ENCODE measurements around the gene ITGB2.

GRCh38 chr21:44893278-44893556 lies 27.5 kb downstream of the ITGB2 start:
- TF ChIP-seq CTCF (IDR thresholded peaks at IDR 0.05) (no peak), ZBTB21 (CRISPR knock-in tag; IDR thresholded peaks at IDR 0.05; ENCODE audit: borderline replicate concordance) (no peak), MAX (CRISPR knock-in tag; IDR thresholded peaks at IDR 0.05) (no peak), E2F4 (CRISPR knock-in tag; IDR thresholded peaks at IDR 0.05; ENCODE audit: borderline replicate concordance, low read depth) (no peak), ZNF281 (CRISPR knock-in tag; IDR thresholded peaks at IDR 0.05) (no peak), SP1 (CRISPR knock-in tag; conservative IDR thresholded peaks at IDR 0.05) (no peak), ELF4 (CRISPR knock-in tag; IDR thresholded peaks at IDR 0.05; ENCODE audit: low read depth) (no peak), TP53 (CRISPR knock-in tag; IDR thresholded peaks at IDR 0.05) (no peak), PRDM15 (CRISPR knock-in tag; IDR thresholded peaks at IDR 0.05) (no peak), ZNF232 (CRISPR knock-in tag; IDR thresholded peaks at IDR 0.05) (no peak), ZNF423 (CRISPR knock-in tag; IDR thresholded peaks at IDR 0.05) (no peak), NFYB (CRISPR knock-in tag; conservative IDR thresholded peaks at IDR 0.05; ENCODE audit: low read depth) (no peak), ZNF263 (CRISPR knock-in tag; IDR thresholded peaks at IDR 0.05; ENCODE audit: low read depth) (no peak), ZBTB43 (CRISPR knock-in tag; IDR thresholded peaks at IDR 0.05) (no peak)
